Upper lobe of right lung (tissue), 1 donor: ENCODE measurements around the gene GRK5. TPM values are rescaled to one million over a fixed set of nuclear protein-coding genes. Genes with fewer than 3 reads are reported as not detected.

Experiments
- ATAC-seq: fragments of 200-7000 bp; cut with Tn5 transposase; one replicate; pipeline ENCODE4 v1.9.1; 2020; ENCODE audit warnings: mild to moderate bottlenecking, moderate library complexity
- DNase-seq: peaks from one replicate; pipeline ENCODE4 v3.0.0-alpha.2; 2020
- H3K27ac ChIP-seq: fragments of 200-600 bp; one replicate; pipeline ENCODE4 v1.8.0; 2022
- H3K27me3 ChIP-seq: fragments of 200-600 bp; one replicate; pipeline ENCODE4 v1.8.0; 2022; ENCODE audit warnings: mild to moderate bottlenecking
- H3K36me3 ChIP-seq: fragments of 200-600 bp; one replicate; pipeline ENCODE4 v1.8.0; 2022
- H3K4me1 ChIP-seq: fragments of 200-600 bp; one replicate; pipeline ENCODE4 v1.8.0; 2022
- H3K4me3 ChIP-seq: fragments of 200-600 bp; one replicate; pipeline ENCODE4 v1.8.0; 2022; ENCODE audit warnings: mild to moderate bottlenecking
- H3K9me3 ChIP-seq: fragments of 200-600 bp; one replicate; pipeline ENCODE4 v1.8.0; 2022
- CTCF ChIP-seq: fragments of 200-600 bp; IDR thresholded peaks from one replicate; pipeline ENCODE4 v1.8.0; 2022; ENCODE audit warnings: antibody characterized with exemption
- intact Hi-C: fragments of 100-400 bp; cut with DNase I; formaldehyde crosslinking; loops from one replicate; pipeline ENCODE4 v1.11.0; 2022
- total RNA-seq: library from RNA; stranded (reverse); fragmentation: NEBNext Ultra II Directional; extraction: Animal tissue kit (Norgen Biotek cat#: 25700); gene quantifications from one replicate; pipeline ENCODE4 v1.2.1, GENCODE V29; 2021
- donor health status: DM: no; HTN: yes; CAD: no; lungs with severe emphysema.

GRK5 gene
- total RNA-seq, 1 donor from 2014 or later, result 83.5 TPM

GRCh38 chr10:119286516-119286915 lies 79.1 kb downstream of the GRK5 start:
- Histone ChIP-seq H3K27ac (no peak overlapping the region), H3K36me3 (no peaks in the 10 kb centered on the region), H3K27me3 (no peaks in the 10 kb centered on the region), H3K4me3 (no peak overlapping the region), H3K9me3 (no peaks in the 10 kb centered on the region), H3K4me1 (peaks cover 89% of the 10 kb centered on the region)
- no peak for TF ChIP-seq CTCF
- intact Hi-C loops, result no loop called here
- no peak for ATAC-seq
- no peak for DNase-seq

- no peaks in the 10 kb centered on the region for H3K27me3 ChIP-seq
- DNase-seq (no peak), ATAC-seq (no peak)
- H3K4me1 ChIP-seq, result peaks cover 85% of the 10 kb centered on the region
- intact Hi-C loops, result no loop called here
- no peak overlapping the region for H3K4me3 ChIP-seq
- H3K9me3 ChIP-seq, result no peaks in the 10 kb centered on the region
- no peak for TF ChIP-seq CTCF
- H3K36me3 ChIP-seq, result no peaks in the 10 kb centered on the region
- H3K27ac ChIP-seq, result peak overlapping the region; percentile 51
Measured at GRCh38 chr10:119286983-119287633, 79.7 kb downstream of the GRK5 start.

GRCh38 chr10:119288574-119289001 lies 81.2 kb downstream of the GRK5 start:
- peak; percentile 8 for ATAC-seq
- Histone ChIP-seq H3K9me3 (no peaks in the 10 kb centered on the region), H3K4me1 (peaks cover 72% of the 10 kb centered on the region), H3K27ac (peak overlapping the region; percentile 70), H3K4me3 (no peak overlapping the region), H3K27me3 (no peaks in the 10 kb centered on the region), H3K36me3 (no peaks in the 10 kb centered on the region)
- no peak for DNase-seq
- intact Hi-C loops, result no loop called here
- TF ChIP-seq CTCF, result no peak

DNA sequence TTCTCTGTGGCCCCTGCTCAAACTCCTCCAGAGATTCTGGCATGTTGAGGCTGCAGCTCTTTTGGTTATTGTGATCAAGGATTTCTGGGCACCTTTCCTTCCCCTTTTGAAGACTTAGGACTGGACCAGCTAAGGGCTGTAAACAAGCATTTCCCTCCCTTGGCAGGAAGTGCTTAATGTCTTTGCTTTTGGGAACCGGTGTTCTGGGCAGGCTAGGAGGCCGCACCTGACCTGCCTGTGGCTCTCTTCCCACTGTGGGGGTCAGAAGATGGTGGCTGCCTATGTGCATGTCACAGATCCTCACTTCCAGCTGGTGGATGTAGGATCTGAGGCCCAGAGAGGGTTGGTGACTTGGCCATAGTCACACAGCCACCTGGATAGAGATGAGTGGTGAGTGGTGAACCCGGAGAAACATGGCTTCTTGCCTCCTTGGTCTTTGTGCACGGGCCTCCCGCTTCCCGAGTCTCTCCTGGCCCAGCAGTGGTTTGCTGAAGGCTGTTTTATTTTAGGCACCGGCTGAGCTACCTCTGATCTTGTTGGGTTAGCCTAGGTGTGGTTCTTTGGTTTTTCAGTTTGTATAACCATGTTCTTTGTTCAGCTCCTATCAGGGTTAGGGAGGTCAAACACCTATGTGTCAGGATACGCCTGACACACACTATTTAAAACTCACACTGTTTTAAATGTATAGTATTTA lies 82.0 kb downstream of the GRK5 start:
- intact Hi-C loops, result no loop called here
- ATAC-seq (peak; percentile 41), DNase-seq (no peak)
- TF ChIP-seq CTCF, result no peak
- no peaks in the 10 kb centered on the region for H3K27me3 ChIP-seq
- no peaks in the 10 kb centered on the region for H3K36me3 ChIP-seq
- H3K27ac ChIP-seq, result peak overlapping the region; percentile 70
- H3K9me3 ChIP-seq, result no peaks in the 10 kb centered on the region
- no peak overlapping the region for H3K4me3 ChIP-seq
- peaks cover 66% of the 10 kb centered on the region for H3K4me1 ChIP-seq

DNA sequence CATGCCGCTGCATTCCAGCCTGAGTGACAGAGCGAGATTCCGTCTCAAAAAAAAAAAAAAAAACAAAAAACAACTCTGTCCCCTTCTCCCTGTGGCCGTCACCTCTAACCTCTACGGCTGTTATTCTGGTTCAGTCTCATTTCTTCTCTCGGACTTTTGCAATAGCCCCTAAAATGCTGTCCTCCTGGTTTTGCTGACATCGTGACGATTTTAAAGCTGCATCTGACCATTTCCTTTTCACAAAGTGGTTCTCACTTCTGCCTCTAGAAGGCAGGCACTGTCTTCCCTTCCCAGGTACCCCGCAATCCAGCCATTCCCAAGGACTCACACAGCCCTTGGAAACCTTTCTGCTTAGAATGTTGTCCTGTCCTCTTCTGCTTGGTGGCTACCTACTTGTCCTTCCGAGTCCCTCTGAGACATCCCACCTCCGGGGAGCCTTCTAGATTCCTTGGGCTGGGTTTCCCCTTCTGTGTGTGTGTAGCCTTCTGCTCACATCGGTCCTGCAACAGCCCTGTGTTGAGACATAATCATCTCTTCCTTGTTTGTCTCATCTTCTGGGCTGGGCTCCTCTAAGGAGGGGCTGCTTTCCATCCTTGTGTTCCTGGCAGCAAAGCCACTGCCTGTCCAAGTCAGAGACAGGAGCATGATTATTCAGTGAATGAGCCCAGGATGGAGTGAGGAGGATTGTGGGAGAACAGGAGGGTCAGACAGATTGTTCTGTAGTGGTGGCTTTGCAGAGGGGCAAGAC lies 83.1 kb downstream of the GRK5 start:
- ATAC-seq, result peak; percentile 15

More for the DNA sequence above, 83.1 kb downstream of the GRK5 start:
- DNase-seq, result no peak
- Histone ChIP-seq H3K9me3 (no peaks in the 10 kb centered on the region), H3K4me3 (no peak overlapping the region), H3K4me1 (peaks cover 55% of the 10 kb centered on the region), H3K27me3 (no peaks in the 10 kb centered on the region), H3K27ac (no peak overlapping the region), H3K36me3 (no peaks in the 10 kb centered on the region)
- intact Hi-C loops, result no loop called here
- TF ChIP-seq CTCF, result no peak
